Measurements from ENCODE around the gene SAE1.

- TF ChIP-seq CTCF (IDR thresholded peaks at IDR 0.05) = no peak
- no peak for TF ChIP-seq REST (IDR thresholded peaks at IDR 0.05; ENCODE audit: insufficient read depth in 1 of 2, low read depth in 2 of 2, low read length in 1 of 2)
- 0 out of 2 replicates have a peak, but pooled peaks have one; percentile 51 for TF ChIP-seq SIN3A (IDR thresholded peaks at IDR 0.05; ENCODE audit: borderline replicate concordance, insufficient read depth, low read depth, low read length)
Observed at GRCh38 chr19:47255879-47256692, 125.5 kb downstream of the SAE1 start, which contains the start of gene CCDC9.

All from Panc1 (cell line).